K562 (cell line): ENCODE results near the gene PPOX. TPM values are rescaled to one million over a fixed set of nuclear protein-coding genes. Genes with fewer than 3 reads are reported as not detected.

Experiments
- CAMTA2 ChIP-seq: fragments of 250-450 bp; sonication (Bioruptor Pico); conservative IDR thresholded peaks from 2 replicates; pipeline ENCODE4 v1.5.1; 2022
- ETS2 ChIP-seq: IDR thresholded peaks from 2 replicates; pipeline ENCODE4 v1.6.1; 2016; ENCODE audit warnings: borderline replicate concordance, missing genetic modification characterization, mild to moderate bottlenecking, moderate library complexity, missing compliant biosample characterization; ENCODE audit not compliant: poor library complexity, severe bottlenecking
- FOXK2 ChIP-seq, 2 experiments: fragments of 450-650 bp; IDR thresholded peaks in 1 of 2; conservative IDR thresholded peaks in 1 of 2; 2 replicates each; pipeline ENCODE4 v1.6.1; 2016; ENCODE audit warnings: low read depth in 2 of 2, mild to moderate bottlenecking in 1 of 2
- MCM5 ChIP-seq: fragments of 450-650 bp; IDR thresholded peaks from 2 replicates; pipeline ENCODE4 v1.6.1; 2016; ENCODE audit warnings: low read depth
- ZBED1 ChIP-seq: IDR thresholded peaks from 2 replicates; pipeline ENCODE4 v1.6.1; 2014
- ZKSCAN1 ChIP-seq: fragments of 150-350 bp; IDR thresholded peaks from 2 replicates; pipeline ENCODE4 v1.6.1; 2016; ENCODE audit warnings: low read depth, low read length
- ZNF311 ChIP-seq: fragments of 250-450 bp; sonication (Bioruptor Pico); IDR thresholded peaks from 2 replicates; pipeline ENCODE4 v1.4.0; 2020; ENCODE audit warnings: mild to moderate bottlenecking, moderate library complexity
- polyA plus RNA-seq, 8 experiments: library from polyadenylated mRNA; depleted of rRNA in 4 of 8; stranded (reverse) in 5 of 8; unstranded in 3 of 8; fragments of >200 nt; fragmentation: Nextera tagmentation in 2 of 8; fragmentation: Illumina TruSeq in 1 of 8; extraction: Ambion mirVana in 2 of 8; extraction: Trizol in 1 of 8; gene quantifications; 2 replicates each; pipeline versions ENCODE4 v1.2.1 to v1.2.3, GENCODE V29; 2011 to 2014; ENCODE audit warnings: inconsistent platforms in 1 of 8, missing spikeins in 1 of 8
- total RNA-seq, 7 experiments: library from RNA; depleted of rRNA in 6 of 7; stranded (reverse); fragments of >200 nt in 6 of 7; fragmentation: Illumina TruSeq in 2 of 7; extraction: Trizol in 2 of 7; gene quantifications; 2 replicates each; pipeline versions ENCODE4 v1.2.1 to v1.2.3, GENCODE V29; 2011 to 2021; ENCODE audit warnings: low replicate concordance in 1 of 7
- TF ChIP-seq, protein P1 (sequence below): sonication (generic); formaldehyde crosslinking; IDR thresholded peaks from 2 replicates; pipeline ENCODE4 v1.8.0; 2022; ENCODE audit warnings: missing genetic modification reagents, mild to moderate bottlenecking, borderline replicate concordance
- TF ChIP-seq, protein P2 (sequence below), 3 experiments: IDR thresholded peaks in 2 of 3; conservative IDR thresholded peaks in 1 of 3; 2 replicates each; pipeline ENCODE4 v1.5.1; 2011 to 2012; ENCODE audit warnings: low read length in 3 of 3, mild to moderate bottlenecking in 3 of 3, control low read depth in 2 of 3, improper control_type of control experiment in 1 of 3, inconsistent platforms in 1 of 3, low read depth in 1 of 3, mixed read lengths in 1 of 3, moderate library complexity in 1 of 3; ENCODE audit not compliant: insufficient read depth in 2 of 3
- TF ChIP-seq, protein P3 (sequence below), 2 experiments: fragments of 450-650 bp in 1 of 2; sonication (generic) in 1 of 2; formaldehyde crosslinking in 1 of 2; IDR thresholded peaks; 2 replicates each; pipeline versions ENCODE4 v1.7.1 to v1.9.0; 2016 to 2022; ENCODE audit warnings: inconsistent platforms in 1 of 2, mild to moderate bottlenecking in 1 of 2, missing genetic modification reagents in 1 of 2
- TF ChIP-seq, protein P4 (sequence below): fragments of 450-650 bp; formaldehyde crosslinking; IDR thresholded peaks from 2 replicates; pipeline ENCODE4 v1.4.0; 2020; ENCODE audit warnings: mild to moderate bottlenecking, moderate library complexity

PPOX gene
- total and polyA plus RNA-seq, 9 of the 15 experiments (the other 6 are each of a cell fraction or from before 2014, with no cell fraction given) = 17.0 to 57.1 (median 38.9) TPM

DNA sequence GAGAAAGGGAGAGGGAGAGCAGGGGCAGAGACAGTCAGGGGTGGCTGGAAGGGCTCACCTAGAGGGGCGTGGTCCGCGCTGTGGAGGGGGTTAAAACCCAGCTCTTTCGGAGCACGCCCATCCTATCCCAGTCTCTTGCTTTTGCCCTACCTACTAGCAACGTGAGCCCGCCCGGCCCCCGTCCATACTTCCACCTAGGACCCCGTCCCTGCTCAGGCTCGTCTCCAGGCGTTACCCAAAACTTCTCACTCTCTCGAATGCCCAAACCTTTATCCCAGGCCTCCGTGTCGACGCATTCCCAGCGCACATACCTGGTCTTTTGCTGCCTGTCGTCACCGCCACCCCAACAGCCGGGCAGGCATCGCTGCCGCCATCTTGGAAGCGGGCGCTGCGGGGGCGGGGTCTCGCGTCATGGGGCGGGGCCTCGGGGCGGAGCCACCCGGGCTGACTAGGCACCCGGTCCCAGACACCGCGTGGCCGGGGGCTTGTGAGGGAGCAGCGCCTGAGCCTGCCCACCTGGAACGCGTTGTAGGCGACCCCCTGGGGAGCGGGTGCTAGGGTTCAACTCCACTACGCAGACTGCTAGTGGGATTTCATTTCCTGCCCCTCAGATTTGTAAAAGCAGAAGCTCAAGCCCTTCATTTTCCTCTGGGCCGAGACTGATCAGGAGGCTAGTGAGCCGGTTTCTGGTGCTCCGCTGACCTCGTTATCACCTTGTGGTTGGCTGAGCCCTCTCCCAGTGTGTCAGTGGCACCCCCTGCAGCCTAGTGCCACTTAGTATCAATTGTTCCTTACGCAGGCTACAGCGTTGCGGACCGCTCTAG, 11.1 kb downstream of the PPOX start, which contains the start of gene B4GALT3 (continued):
- TF ChIP-seq, protein P1, sequence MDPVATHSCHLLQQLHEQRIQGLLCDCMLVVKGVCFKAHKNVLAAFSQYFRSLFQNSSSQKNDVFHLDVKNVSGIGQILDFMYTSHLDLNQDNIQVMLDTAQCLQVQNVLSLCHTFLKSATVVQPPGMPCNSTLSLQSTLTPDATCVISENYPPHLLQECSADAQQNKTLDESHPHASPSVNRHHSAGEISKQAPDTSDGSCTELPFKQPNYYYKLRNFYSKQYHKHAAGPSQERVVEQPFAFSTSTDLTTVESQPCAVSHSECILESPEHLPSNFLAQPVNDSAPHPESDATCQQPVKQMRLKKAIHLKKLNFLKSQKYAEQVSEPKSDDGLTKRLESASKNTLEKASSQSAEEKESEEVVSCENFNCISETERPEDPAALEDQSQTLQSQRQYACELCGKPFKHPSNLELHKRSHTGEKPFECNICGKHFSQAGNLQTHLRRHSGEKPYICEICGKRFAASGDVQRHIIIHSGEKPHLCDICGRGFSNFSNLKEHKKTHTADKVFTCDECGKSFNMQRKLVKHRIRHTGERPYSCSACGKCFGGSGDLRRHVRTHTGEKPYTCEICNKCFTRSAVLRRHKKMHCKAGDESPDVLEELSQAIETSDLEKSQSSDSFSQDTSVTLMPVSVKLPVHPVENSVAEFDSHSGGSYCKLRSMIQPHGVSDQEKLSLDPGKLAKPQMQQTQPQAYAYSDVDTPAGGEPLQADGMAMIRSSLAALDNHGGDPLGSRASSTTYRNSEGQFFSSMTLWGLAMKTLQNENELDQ (CRISPR knock-in tag) = no peak
- TF ChIP-seq, protein P2, sequence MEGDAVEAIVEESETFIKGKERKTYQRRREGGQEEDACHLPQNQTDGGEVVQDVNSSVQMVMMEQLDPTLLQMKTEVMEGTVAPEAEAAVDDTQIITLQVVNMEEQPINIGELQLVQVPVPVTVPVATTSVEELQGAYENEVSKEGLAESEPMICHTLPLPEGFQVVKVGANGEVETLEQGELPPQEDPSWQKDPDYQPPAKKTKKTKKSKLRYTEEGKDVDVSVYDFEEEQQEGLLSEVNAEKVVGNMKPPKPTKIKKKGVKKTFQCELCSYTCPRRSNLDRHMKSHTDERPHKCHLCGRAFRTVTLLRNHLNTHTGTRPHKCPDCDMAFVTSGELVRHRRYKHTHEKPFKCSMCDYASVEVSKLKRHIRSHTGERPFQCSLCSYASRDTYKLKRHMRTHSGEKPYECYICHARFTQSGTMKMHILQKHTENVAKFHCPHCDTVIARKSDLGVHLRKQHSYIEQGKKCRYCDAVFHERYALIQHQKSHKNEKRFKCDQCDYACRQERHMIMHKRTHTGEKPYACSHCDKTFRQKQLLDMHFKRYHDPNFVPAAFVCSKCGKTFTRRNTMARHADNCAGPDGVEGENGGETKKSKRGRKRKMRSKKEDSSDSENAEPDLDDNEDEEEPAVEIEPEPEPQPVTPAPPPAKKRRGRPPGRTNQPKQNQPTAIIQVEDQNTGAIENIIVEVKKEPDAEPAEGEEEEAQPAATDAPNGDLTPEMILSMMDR (IDR thresholded peaks at IDR 0.05 in 2 of 3, conservative IDR thresholded peaks at IDR 0.05 in 1 of 3; ENCODE audit: insufficient read depth in 2 of 3, low read depth in 1 of 3, low read length in 3 of 3) = peak; percentile 81 to 87 (median 82)
- TF ChIP-seq ZBED1 = 0 out of 2 replicates have a peak, but pooled peaks have one; percentile 13
- TF ChIP-seq, protein P3, sequence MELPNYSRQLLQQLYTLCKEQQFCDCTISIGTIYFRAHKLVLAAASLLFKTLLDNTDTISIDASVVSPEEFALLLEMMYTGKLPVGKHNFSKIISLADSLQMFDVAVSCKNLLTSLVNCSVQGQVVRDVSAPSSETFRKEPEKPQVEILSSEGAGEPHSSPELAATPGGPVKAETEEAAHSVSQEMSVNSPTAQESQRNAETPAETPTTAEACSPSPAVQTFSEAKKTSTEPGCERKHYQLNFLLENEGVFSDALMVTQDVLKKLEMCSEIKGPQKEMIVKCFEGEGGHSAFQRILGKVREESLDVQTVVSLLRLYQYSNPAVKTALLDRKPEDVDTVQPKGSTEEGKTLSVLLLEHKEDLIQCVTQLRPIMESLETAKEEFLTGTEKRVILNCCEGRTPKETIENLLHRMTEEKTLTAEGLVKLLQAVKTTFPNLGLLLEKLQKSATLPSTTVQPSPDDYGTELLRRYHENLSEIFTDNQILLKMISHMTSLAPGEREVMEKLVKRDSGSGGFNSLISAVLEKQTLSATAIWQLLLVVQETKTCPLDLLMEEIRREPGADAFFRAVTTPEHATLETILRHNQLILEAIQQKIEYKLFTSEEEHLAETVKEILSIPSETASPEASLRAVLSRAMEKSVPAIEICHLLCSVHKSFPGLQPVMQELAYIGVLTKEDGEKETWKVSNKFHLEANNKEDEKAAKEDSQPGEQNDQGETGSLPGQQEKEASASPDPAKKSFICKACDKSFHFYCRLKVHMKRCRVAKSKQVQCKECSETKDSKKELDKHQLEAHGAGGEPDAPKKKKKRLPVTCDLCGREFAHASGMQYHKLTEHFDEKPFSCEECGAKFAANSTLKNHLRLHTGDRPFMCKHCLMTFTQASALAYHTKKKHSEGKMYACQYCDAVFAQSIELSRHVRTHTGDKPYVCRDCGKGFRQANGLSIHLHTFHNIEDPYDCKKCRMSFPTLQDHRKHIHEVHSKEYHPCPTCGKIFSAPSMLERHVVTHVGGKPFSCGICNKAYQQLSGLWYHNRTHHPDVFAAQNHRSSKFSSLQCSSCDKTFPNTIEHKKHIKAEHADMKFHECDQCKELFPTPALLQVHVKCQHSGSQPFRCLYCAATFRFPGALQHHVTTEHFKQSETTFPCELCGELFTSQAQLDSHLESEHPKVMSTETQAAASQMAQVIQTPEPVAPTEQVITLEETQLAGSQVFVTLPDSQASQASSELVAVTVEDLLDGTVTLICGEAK (IDR thresholded peaks at IDR 0.05) = no peak
- TF ChIP-seq, protein P3 (CRISPR knock-in tag; IDR thresholded peaks at IDR 0.05) = no peak
- TF ChIP-seq, protein P4, sequence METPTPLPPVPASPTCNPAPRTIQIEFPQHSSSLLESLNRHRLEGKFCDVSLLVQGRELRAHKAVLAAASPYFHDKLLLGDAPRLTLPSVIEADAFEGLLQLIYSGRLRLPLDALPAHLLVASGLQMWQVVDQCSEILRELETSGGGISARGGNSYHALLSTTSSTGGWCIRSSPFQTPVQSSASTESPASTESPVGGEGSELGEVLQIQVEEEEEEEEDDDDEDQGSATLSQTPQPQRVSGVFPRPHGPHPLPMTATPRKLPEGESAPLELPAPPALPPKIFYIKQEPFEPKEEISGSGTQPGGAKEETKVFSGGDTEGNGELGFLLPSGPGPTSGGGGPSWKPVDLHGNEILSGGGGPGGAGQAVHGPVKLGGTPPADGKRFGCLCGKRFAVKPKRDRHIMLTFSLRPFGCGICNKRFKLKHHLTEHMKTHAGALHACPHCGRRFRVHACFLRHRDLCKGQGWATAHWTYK = 0 out of 2 replicates have a peak, but pooled peaks have one; percentile 43
- TF ChIP-seq ZKSCAN1 = no peak
- no peak for TF ChIP-seq ETS2
- no peak for TF ChIP-seq MCM5
- TF ChIP-seq CAMTA2 = no peak
- no peak for TF ChIP-seq ZNF311
- TF ChIP-seq FOXK2 (conservative IDR thresholded peaks at IDR 0.05 in 1 of 2, IDR thresholded peaks at IDR 0.05 in 1 of 2; ENCODE audit: low read depth in 2 of 2) = no peak
